Measurements from ENCODE around the gene AIPL1. TPM values are rescaled to one million over a fixed set of nuclear protein-coding genes. Genes with fewer than 3 reads are reported as not detected.
A peak's percentile ranks its signal among the peaks of the same experiment; 100 is the strongest.

The AIPL1 gene
- polyA plus RNA-seq, 12 donors, result not detected

DNA sequence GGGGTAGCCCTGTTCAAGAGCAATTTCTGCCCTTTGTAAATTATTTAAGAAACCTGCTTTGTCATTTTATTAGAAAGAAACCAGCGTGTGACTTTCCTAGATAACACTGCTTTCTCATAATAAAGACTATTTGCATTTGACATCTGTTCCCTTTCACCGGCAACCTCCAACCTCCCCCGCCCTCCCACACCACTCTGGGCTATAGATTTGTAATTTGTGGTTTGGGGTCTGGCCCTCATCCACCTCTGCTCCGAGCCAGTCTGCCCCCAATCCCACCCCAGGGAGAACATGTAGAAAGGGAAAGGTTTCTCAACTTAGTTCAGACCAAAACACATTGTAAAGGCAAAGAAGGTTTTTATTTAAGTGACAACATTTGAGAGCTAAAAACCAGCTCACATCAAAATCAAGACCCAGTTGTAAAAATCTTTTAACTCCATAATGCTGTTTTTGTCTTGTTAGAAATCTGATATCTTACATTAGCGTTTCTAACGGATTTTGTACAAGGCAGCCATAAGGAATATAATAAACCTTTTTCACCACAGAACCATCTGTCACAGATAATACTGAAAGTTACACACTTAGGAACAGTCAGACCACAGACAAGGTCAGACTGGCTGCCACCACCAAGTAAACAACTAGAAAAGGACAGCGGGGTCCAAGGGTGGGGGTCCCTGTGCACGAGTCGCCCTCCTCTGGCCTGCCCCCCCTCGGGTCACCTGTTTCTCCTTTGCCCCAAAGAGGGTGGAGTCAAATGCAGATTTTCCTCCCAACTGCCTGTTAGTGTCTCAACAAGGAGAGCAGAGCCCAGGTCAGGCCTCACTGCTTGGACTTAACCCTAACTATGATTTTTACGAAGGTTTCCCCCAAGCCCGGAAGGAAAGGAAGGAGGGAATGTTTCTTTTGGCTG, 16.3 kb upstream of the AIPL1 start:
- no peak for DNase-seq

DNA sequence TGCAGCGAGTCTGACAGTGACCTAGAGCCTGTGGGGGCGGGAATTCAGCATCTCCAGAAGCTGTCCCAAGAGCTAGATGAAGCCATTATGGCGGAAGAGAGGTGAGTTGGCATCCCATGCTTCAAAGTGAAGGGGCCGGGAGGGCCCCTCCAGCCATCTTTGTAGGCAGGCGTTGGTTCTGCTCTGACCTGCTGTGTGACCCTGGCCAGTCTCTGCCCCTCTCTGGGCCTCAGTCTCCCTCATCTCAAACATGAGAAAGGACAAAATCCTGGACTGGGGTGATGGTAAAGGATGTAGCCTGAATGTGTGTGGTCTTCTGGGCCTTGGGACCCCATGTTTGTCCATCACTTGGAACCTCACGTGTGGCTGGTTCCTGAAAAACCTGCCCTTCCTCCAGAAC, 14.4 kb upstream of the AIPL1 start:
- no peak for DNase-seq

DNA sequence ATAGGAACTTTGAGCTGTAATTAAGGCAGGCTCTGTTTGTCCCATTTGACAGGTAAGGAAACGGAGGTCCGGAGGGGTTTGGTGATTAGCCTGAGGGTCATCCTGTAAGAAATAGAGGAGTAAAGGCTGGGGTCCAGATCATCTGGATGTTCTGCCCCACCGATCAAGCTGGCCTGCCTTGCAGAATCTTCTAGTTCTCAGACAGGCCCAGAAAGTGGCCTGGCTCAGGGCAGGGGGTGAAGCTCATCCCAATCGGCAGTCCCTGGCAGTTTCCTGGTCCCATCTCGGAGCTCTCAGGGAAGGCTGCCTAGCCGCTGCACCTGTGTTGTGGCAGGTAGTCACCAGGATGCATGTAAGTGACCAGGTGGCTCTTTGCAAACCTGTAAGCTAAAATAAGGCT, 13.6 kb upstream of the AIPL1 start:
- no peak for DNase-seq

GRCh38 chr17:6446516-6447100, 11.7 kb upstream of the AIPL1 start:
- DNase-seq, result no peak

DNA sequence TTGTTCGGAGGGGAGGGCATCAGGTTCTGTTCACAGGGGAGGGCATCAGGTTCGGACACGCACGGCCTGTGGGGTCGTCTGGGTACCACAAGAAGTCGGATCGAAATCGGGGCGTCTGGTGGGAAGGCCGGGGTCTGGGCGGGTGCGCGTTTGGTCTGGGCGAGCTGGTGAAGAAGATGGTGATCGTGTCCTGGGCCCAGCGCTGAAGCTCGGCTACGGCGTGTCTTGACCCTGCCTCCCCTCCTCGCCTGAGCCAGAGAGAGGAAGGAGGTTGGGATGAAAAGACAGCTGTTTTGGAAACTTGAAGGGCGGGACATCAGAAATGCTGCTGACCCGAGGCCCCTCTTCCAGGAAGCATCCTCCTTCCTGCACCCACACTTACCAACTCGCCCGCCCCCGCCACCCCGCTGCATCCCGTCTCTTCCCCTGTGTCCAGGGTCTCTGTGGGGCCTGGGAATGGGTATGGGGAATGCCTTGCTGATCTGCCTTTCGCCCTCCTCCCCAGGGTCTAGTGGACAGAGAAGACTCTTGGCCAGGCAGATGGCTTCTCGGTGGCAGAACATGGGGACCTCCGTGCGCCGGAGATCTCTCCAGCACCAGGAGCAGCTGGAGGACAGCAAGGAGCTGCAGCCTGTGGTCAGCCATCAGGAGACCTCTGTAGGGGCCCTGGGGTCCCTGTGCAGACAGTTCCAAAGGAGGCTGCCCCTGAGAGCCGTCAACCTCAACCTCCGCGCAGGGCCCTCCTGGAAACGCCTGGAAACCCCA, 9.8 kb upstream of the AIPL1 start:
- DNase-seq, result no peak

GRCh38 chr17:6443692-6444570, 9.0 kb upstream of the AIPL1 start, which contains the start of gene PIMREG:
PIMREG (plus strand) TSS chr17:6444455; CDS start chr17:6445111, 656 bp downstream.
- peak; percentile 96 for DNase-seq

GRCh38 chr17:6442775-6443174, 7.9 kb upstream of the AIPL1 start:
- DNase-seq, result no peak

- no peak for DNase-seq
Observed at GRCh38 chr17:6439951-6440350, 5.0 kb upstream of the AIPL1 start.

GRCh38 chr17:6437956-6438355, 3.0 kb upstream of the AIPL1 start:
- no peak for DNase-seq

DNA sequence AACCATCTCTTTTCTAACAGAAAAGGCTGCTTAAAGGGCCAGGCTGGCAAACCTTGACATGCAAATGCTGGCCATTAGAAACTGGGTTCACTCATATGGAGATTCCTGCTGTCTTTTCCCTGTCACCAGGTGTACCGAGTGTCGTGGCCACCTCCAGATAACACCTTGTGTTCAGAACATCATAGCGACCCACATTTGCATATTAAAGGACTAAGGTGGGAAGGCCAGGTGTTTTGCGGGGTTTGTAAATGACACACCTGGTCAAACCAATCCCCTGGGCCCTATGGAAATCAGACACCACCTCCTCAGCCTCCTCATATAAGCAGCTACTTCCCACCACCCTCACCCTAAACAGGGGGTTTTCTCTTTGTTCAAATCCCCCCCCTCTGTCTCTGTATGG, 2.5 kb upstream of the AIPL1 start:
- no peak for DNase-seq

DNA sequence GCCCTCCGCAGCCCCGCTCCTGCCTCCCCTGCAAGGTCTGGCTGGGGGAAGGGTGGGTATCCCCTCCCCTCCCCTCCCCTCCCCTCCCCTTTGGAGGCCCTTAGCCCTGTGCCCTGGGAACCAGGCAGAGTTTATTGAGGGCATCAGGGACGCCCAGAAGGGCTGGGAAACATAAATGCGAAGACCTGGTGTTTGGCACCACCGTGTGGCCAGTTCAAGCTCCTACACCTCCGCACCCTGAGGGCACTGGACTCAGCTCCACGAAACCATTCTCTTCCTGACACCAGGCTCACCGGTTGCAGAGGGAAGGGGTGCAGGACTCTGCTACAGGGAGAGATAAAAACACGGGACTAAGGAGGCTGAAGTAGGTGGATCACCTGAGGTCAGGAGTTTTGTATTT, 1.0 kb upstream of the AIPL1 start:
- DNase-seq, result peak; percentile 50

GRCh38 chr17:6430769-6431168, 4.2 kb downstream of the AIPL1 start:
- no peak for DNase-seq

- no peak for DNase-seq
Observed at GRCh38 chr17:6429266-6429665, 5.7 kb downstream of the AIPL1 start.

DNA sequence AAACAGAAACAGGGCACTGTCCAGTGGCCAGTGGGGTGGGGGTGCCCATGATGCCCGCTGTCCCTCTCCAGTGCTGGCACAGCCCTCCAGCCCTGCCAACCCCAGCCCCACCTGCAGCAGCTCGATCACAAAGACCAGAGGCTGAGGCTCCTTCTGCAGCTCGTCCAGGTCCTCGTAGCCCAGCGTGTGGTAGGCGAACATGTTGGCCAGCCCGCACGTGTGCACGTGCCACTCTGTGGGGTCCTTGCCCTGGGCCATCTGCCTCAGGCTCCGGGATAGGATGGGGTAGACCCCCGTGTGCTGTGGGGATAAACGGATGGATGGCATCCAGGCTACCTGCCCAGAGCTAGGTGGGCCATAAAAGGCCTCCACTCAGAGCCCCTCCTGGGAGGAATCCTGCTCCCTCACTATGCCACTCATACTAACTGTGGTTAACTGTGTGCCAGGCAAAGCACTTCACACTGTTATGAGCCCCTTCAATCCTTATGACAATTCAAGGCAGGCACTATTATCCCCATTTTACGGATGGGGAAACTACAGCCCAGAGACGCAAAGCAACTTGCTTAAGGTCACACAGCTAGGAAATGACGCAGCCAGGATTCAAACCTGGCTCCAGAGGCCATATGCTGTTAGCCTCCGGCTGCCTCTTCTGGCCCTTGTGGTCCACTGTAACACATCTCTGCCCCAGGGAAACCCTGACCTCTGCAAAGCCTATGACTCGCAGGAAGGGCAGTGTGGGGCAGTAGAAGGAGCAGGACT, 6.5 kb downstream of the AIPL1 start:
- DNase-seq, result no peak

DNA sequence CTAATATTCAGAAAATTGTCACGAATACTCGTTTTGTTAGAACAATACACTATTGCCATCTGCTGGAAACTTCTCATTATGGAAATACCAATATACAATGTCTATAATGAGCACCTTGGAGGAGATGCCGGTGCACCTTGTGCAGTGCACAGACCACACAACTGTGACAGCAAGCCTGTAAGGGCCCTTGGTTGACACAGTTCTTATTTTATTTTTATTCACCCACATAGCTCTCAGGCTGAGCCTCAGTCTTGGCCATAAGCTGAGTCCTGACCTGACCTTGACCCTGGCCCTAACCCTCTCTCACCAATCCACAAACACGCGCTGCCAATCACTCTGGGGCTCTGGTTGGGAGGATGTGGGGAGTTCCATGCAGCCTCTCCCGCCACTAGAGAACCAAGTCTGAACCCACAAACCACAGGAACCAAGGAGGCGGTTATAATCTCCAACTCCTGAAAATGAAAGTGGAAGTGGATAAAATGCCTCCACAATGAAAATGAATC, 7.6 kb downstream of the AIPL1 start:
- DNase-seq, result no peak

DNA sequence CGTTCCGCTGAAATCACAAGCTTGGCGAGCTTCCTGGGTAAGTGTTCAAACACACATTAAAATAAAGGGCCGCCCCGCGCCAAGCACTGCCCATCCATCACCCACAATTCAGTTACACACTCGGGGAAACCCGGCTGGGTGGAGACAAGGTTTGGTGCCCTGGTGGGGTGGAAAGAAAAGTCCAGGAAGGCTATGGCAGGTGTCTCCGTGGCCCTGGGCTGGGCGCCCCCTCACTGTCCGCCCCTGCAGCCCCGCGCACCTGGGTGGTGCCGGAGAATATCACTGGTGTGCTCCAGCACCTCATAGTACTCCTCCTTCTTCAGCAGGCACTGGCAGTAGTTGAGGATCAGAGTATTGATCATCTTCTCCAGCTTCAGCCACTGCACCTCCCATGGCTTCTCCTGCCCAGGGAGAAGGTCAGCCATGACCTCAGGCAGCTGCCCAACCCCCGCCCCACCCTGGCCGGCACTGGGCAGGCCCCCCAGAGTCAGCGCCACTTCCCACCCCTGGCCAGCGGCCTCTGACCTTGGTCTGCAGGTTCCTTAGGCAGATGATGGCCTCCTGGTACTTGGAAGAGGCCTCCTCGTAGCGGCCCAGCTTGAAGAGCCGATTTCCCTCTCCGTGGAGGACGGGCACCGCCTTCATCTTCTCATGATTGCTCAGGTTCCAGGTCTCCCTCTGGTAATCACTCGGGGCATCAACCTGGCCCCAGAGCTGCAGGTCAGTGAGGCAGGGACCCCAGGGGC, 8.4 kb downstream of the AIPL1 start:
- DNase-seq, result no peak

DNA sequence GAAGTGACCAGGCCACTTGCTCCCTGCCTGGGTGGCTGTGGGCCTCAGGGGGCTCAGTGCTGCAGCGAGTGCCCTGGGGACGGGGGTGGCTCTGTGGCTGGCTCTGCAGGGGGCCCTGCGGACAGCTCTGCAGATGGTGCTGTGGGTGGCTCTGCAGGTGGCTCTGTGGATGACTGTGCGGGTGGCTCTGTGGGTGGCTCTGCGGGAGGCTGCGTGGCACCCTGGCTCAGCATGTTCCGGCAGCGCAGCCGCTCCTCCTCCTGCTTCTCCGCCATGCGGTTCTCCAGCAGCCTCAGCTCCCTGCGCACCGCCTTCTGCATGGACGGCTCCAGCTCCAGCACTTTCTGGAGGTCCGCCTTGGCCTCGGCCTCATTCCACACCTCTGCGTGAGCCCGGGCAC, 9.5 kb downstream of the AIPL1 start:
- DNase-seq, result no peak

GRCh38 chr17:6423931-6424330, 11.0 kb downstream of the AIPL1 start:
- DNase-seq, result no peak

GRCh38 chr17:6422654-6423241, 12.2 kb downstream of the AIPL1 start:
- DNase-seq, result no peak
